GM13977 (cell line): Measurements from ENCODE around the gene MYNN.
"Not testable (repeated sequence)": the region's sequence is repeated elsewhere in the genome, so short reads cannot be mapped to it uniquely, and the experiment has no call there.

Experiments used
- DNase-seq: peaks from one replicate; pipeline ENCODE4 v3.0.0; 2012; ENCODE audit warnings: low spot score
- in situ Hi-C: fragments of 300-500 bp; cut with MboI; formaldehyde crosslinking; loops from one replicate; pipeline ENCODE4 v1.12.0; 2022; ENCODE audit warnings: low sequenced_read_pairs, low pct_unique_long_range_greater_than_20kb, mixed read lengths, inconsistent platforms; ENCODE audit not compliant: unreplicated experiment
- TF ChIP-seq, protein P1 (sequence below): IDR thresholded peaks from 2 replicates; pipeline ENCODE4 v1.5.1; 2012; ENCODE audit warnings: mild to moderate bottlenecking, control low read depth; ENCODE audit not compliant: insufficient read depth; ENCODE audit errors: extremely low read depth, missing control alignments

The MYNN gene

DNA sequence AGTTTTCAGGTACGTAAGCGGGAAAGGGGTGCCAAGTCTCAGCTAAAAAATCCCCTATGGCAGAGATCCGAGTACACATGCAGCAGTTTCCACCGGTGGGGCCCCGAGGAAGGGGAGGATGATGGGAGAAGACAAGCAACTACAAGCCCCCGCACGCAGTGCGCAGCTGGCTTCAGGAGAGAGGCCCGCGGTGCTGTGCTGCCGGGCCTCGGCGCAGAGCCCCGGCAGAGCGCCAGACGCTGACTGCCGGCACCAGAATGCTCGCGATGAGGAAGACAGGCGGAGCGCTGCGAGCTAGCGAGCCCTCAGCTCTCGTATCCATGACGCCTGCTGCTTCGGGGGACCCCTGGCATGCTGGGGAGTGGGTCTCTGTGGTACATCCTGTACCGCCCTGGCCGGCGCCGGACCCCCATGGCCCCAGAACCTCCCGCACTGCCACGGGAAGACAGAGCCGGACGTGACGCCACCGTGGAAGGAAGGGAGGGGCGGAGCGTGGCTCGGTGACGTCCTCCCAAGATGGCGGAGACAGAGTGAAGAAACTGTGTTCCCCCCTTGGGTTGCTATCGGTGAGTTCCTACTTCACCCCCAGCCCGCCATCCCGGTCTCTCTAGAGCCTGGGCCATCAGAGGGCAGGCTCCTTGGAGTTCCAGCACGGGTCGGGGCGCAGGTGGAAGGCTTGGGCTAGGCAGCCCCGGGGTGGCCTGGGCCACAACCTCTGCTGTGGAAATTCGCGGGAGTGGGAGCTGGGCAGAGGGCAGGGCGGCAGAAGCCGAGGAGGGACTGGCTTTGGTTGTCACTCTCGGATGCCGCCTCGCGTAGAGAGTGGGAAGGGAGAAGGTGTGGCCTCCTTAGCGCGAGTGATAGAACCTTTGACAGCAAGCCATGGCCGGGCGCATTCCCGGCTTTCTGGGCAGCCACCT lies at the start of gene MYNN:
Gene MYNN, plus strand, starts transcription at position 500 of the 920 bp plus-strand sequence. CDS start 900 bp downstream, outside the sequence.
- TF ChIP-seq, protein P1, sequence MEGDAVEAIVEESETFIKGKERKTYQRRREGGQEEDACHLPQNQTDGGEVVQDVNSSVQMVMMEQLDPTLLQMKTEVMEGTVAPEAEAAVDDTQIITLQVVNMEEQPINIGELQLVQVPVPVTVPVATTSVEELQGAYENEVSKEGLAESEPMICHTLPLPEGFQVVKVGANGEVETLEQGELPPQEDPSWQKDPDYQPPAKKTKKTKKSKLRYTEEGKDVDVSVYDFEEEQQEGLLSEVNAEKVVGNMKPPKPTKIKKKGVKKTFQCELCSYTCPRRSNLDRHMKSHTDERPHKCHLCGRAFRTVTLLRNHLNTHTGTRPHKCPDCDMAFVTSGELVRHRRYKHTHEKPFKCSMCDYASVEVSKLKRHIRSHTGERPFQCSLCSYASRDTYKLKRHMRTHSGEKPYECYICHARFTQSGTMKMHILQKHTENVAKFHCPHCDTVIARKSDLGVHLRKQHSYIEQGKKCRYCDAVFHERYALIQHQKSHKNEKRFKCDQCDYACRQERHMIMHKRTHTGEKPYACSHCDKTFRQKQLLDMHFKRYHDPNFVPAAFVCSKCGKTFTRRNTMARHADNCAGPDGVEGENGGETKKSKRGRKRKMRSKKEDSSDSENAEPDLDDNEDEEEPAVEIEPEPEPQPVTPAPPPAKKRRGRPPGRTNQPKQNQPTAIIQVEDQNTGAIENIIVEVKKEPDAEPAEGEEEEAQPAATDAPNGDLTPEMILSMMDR = peak; percentile 24
- DNase-seq = peak; percentile 82
- in situ Hi-C loops = no loop called here

DNA sequence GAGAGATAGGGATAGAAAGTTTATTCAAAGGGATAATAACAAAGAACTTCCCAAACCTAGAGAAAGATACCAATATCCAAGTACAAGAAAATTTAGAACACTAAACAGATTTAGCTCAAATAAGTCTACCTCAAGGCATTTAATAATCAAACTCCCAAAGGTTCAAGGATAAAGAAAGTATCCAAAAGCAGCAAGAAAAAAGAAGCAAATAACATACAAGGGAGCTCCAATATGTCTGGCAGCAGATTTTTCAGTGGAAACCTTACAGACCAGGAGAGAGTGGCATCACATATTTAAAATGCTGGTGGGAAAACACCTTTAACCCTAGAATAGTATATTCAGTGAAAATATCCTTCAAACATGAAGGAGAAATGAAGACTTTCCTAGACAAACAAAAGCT lies 41.3 kb upstream of the MYNN start:
- in situ Hi-C loops = not testable (repeated sequence)

DNA sequence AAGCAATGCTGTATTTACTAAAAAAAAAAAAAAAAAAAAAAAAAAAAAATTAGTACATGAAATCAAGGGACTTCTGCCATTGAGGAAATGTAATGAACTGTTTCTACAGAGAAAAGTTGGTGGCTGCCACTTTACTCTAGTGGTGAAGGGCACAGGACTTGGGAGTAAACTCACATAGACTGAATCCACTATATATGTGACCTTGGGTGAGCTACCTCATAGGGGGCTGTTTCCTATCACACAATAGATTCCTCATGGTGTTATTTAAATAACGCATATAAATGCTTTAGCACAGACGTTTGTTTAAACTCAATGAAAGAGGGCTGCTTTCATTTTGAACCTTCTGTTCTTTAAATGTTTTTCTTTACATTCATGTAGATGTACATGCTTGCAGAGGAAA lies 34.1 kb upstream of the MYNN start:
- in situ Hi-C loops = no loop called here
- DNase-seq = no peak
- TF ChIP-seq, protein P1 = no peak

More for the DNA sequence above, 41.3 kb upstream of the MYNN start:
- DNase-seq = not testable (repeated sequence)

DNA sequence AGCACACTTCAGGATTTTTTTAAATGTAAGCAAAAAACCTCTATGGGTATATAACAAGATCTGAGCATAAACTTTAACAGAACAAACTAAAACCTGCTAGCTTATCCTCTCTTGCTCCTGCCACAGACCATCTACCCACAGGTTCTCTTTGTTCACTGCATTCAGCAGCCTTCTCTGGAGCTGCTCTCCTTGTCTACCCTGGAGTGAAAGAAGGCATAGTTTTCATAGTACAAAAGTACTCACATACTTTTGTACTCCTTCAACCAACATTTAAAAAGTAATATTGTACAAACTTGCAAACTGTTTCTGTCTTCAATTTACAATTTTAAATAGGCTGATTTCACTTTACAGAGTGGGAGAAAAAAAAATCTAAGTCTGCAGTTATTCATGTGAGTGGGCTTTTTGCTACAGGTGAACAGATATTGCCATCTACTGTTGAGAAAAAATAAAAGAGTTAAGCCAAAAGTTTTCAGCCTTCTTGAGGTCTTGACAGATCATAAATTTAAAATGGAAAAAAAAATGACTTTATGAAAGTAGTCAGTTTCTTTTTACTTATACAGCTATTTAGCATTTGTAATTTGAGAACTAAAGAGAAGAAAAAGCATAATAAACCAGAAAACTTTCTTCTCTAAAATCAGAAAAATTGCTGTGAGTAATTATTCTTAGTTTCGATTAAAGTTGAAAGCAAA lies 28.7 kb upstream of the MYNN start:
- in situ Hi-C loops = no loop called here
- TF ChIP-seq, protein P1 = peak; percentile 24
- DNase-seq = no peak

DNA sequence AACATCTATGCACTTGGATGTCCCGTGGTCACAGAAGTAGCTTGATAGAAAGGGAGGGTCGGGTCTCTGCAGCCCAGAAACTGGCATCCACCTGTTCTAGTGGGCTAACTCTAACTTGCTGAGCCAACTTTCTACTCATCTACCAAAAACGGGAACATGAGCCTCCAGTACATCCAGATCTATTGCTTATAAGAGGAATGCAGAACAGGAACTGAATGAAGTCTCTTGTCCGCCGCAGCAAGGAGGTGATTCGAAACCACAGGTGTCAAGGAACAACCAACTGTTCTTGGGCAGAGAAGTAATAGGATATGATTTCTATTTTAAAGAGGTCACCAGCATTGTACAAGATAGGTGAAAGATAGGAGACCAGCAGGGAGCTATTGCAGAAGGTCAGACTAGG lies 26.3 kb upstream of the MYNN start:
- in situ Hi-C loops = no loop called here
- DNase-seq = no peak
- TF ChIP-seq, protein P1 = no peak

DNA sequence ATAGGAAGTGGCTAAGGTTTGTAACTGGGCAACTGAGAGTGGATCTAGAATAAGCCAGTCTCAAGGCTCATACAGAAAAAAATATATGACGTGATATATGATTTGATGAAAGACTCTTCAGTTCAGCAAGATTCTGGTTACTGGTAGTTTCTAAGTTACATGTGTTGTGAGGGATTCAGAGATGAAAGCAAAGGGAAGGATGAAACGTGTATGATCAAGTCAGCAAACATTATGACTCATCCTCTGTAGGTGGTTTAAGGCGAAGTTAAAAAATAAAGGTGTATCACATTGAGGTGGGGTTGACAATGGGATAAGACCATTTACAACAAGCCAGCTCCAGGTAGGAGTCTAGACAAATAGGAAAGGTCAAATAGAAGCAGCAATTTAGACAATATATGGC lies 24.5 kb upstream of the MYNN start:
- in situ Hi-C loops = no loop called here
- no peak for DNase-seq
- TF ChIP-seq, protein P1 = no peak

DNA sequence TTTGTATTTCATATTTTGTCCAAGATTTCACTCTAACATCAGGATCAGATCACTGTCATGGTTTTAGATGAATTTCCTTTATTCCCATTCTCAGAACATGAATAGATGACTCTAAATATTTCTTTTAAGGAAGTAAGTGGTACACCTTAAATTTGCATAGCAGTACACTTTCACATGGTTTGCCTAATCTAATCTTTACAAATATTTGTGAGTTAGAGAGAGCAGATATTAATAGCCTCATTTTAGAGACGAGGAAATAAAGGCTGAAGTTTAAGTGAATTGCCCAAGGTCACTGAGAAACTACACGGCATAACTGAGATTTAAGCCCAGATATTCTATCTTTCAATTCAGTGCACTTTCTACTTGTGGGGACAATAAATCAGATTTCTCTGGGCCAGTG lies 22.5 kb upstream of the MYNN start:
- no peak for DNase-seq
- TF ChIP-seq, protein P1 = no peak
- in situ Hi-C loops = no loop called here
